ENCODE results near the gene ANGPTL7. TPM values are rescaled to one million over a fixed set of nuclear protein-coding genes. Genes with fewer than 3 reads are reported as not detected.
"Not testable (repeated sequence)": the region's sequence is repeated elsewhere in the genome, so short reads cannot be mapped to it uniquely, and the experiment has no call there.

The ANGPTL7 gene
- polyA plus RNA-seq, 2 of the 4 experiments (the other 2 are of a cell fraction): not detected

DNA sequence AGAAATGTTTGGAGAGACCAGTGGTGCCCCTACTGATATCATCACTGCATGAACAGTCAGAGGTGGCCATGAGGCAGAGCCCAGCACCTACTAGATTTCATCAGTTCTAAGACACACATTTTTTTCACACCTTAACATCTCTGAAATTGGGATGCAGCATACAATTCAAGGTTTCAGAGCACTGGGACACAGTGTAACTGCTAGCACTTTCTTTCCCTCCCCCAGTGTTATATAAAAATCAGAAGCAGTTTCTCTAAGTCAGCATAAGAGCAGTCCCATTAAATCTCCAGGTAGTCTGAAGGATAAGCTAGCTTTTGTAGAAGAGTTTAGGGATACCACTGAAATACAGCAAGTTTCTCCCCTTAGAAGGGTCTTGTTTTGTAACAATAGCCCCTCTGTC lies 10.0 kb upstream of the ANGPTL7 start:
- Histone ChIP-seq H3K27ac (no peak overlapping the region), H3K4me3 (no peak overlapping the region), H3K4me2 (no peak overlapping the region), H3K9me3 (no peaks in the 10 kb centered on the region), H3K4me1 (no peaks in the 10 kb centered on the region)
- TF ChIP-seq SREBF2 (IDR thresholded peaks at IDR 0.05): no peak
- TF ChIP-seq HOXA7 (CRISPR knock-in tag; IDR thresholded peaks at IDR 0.05): no peak
- TF ChIP-seq, protein P1, sequence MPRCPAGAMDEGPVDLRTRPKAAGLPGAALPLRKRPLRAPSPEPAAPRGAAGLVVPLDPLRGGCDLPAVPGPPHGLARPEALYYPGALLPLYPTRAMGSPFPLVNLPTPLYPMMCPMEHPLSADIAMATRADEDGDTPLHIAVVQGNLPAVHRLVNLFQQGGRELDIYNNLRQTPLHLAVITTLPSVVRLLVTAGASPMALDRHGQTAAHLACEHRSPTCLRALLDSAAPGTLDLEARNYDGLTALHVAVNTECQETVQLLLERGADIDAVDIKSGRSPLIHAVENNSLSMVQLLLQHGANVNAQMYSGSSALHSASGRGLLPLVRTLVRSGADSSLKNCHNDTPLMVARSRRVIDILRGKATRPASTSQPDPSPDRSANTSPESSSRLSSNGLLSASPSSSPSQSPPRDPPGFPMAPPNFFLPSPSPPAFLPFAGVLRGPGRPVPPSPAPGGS (IDR thresholded peaks at IDR 0.05): no peak
- TF ChIP-seq NPAS2 (CRISPR knock-in tag; IDR thresholded peaks at IDR 0.05; ENCODE audit: borderline replicate concordance): no peak
- TF ChIP-seq RFX5 (IDR thresholded peaks at IDR 0.05): no peak
- TF ChIP-seq MAZ (IDR thresholded peaks at IDR 0.05; ENCODE audit: borderline replicate concordance, low read depth, low read length): no peak
- no peak for TF ChIP-seq KDM1A (IDR thresholded peaks at IDR 0.05; ENCODE audit: low read depth)
- TF ChIP-seq, protein P2, sequence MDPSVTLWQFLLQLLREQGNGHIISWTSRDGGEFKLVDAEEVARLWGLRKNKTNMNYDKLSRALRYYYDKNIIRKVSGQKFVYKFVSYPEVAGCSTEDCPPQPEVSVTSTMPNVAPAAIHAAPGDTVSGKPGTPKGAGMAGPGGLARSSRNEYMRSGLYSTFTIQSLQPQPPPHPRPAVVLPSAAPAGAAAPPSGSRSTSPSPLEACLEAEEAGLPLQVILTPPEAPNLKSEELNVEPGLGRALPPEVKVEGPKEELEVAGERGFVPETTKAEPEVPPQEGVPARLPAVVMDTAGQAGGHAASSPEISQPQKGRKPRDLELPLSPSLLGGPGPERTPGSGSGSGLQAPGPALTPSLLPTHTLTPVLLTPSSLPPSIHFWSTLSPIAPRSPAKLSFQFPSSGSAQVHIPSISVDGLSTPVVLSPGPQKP (IDR thresholded peaks at IDR 0.05; ENCODE audit: low read depth, low read length): no peak
- TF ChIP-seq, protein P3, sequence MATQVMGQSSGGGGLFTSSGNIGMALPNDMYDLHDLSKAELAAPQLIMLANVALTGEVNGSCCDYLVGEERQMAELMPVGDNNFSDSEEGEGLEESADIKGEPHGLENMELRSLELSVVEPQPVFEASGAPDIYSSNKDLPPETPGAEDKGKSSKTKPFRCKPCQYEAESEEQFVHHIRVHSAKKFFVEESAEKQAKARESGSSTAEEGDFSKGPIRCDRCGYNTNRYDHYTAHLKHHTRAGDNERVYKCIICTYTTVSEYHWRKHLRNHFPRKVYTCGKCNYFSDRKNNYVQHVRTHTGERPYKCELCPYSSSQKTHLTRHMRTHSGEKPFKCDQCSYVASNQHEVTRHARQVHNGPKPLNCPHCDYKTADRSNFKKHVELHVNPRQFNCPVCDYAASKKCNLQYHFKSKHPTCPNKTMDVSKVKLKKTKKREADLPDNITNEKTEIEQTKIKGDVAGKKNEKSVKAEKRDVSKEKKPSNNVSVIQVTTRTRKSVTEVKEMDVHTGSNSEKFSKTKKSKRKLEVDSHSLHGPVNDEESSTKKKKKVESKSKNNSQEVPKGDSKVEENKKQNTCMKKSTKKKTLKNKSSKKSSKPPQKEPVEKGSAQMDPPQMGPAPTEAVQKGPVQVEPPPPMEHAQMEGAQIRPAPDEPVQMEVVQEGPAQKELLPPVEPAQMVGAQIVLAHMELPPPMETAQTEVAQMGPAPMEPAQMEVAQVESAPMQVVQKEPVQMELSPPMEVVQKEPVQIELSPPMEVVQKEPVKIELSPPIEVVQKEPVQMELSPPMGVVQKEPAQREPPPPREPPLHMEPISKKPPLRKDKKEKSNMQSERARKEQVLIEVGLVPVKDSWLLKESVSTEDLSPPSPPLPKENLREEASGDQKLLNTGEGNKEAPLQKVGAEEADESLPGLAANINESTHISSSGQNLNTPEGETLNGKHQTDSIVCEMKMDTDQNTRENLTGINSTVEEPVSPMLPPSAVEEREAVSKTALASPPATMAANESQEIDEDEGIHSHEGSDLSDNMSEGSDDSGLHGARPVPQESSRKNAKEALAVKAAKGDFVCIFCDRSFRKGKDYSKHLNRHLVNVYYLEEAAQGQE (IDR thresholded peaks at IDR 0.05): no peak
- TF ChIP-seq RAD21 (conservative IDR thresholded peaks at IDR 0.05 in 1 of 2, IDR thresholded peaks at IDR 0.05 in 1 of 2): no peak
- no peak for TF ChIP-seq SMC3 (IDR thresholded peaks at IDR 0.05)
- no peak for TF ChIP-seq FOSL2 (IDR thresholded peaks at IDR 0.05)
- TF ChIP-seq FOSL2 (CRISPR knock-in tag; IDR thresholded peaks at IDR 0.05): no peak
- POLR2A ChIA-PET: no interaction called here
- ATAC-seq (no peak), FAIRE-seq (no peak), DNase-seq (ENCODE audit: low read depth in 1 of 2, low spot score in 1 of 2) (no peak)
- CTCF ChIA-PET: interaction anchor here (1.2 to 1.3 kb wide), 2 partner anchors 10 to 19 kb away, joined by 3 read pairs; no protein-coding TSS in a partner anchor

DNA sequence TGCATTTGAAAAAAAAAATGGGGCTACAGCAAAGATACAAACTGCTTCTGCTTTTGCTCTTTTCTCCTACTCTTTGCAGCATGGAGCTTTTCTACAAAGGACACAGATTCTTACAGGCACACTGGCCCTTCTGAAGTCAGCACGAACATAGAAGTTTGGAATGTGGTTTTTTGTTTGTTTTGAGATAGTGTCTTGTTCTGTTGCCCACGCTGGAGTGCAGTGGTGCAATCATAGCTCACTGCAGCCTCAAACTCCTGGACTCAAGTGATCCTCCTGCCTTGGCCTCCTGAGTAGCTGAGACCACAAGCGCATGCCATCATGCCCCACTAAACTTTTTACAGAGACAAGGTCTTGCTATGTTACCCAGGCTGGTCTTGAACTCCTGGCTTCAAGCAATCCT lies 9.4 kb upstream of the ANGPTL7 start:
- H3K4me2 ChIP-seq; H3K4me1 ChIP-seq; DNase-seq (ENCODE audit: low read depth in 1 of 2, low spot score in 1 of 2); FAIRE-seq; ATAC-seq; POLR2A ChIA-PET; H3K4me3 ChIP-seq; H3K27ac ChIP-seq; H3K9me3 ChIP-seq: not testable (repeated sequence)
- WGBS (ENCODE audit: missing lambda C conversion rate): 50% methylated on average over 3 of the region's 3 CpGs
- CTCF ChIA-PET: interaction anchor here (0.7 kb wide), 1 partner anchor 110 kb away, joined by 3 read pairs; no protein-coding TSS in a partner anchor

DNA sequence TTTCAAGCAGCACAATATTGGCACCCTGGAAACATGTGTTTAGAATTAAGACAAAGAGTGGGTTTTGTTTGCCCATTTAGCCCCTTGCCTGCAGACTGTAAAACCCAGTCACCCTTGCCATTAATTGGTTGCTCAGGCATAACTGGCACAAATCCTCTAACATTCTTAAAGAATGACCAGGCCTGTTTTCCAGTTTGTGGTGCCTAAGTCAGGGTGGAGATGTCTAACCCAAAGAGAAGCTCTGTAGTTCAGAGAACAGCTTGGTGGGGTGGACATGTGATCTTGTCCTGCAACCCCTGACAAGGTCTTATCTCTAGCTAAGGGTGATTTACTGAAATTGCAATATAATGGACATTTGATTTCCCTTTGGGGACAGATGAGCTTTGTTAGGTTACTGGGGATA lies 8.8 kb upstream of the ANGPTL7 start:
- ChIA-PET POLR2A (no interaction called here), CTCF (interaction anchor here (0.7 to 0.9 kb wide), 3 partner anchors 9 to 783 kb away, joined by 3 read pairs; partner anchors contain the start of gene ANGPTL7)
- H3K27ac ChIP-seq: no peak overlapping the region
- no peaks in the 10 kb centered on the region for H3K9me3 ChIP-seq
- ATAC-seq (no peak), DNase-seq (ENCODE audit: low read depth in 1 of 2, low spot score in 1 of 2) (no peak), FAIRE-seq (no peak)
- H3K4me3 ChIP-seq: no peak overlapping the region
- no peak overlapping the region for H3K4me2 ChIP-seq
- H3K4me1 ChIP-seq: no peaks in the 10 kb centered on the region
- no peak for TF ChIP-seq RCOR1 (IDR thresholded peaks at IDR 0.05; ENCODE audit: low read depth, low read length)
- TF ChIP-seq HOXB5 (CRISPR knock-in tag; IDR thresholded peaks at IDR 0.05): no peak
- TF ChIP-seq ZSCAN20 (CRISPR knock-in tag; IDR thresholded peaks at IDR 0.05): no peak
- TF ChIP-seq NFE2L2 (conservative IDR thresholded peaks at IDR 0.05; ENCODE audit: low read length): no peak
- no peak for TF ChIP-seq ESRRA (IDR thresholded peaks at IDR 0.05; ENCODE audit: borderline replicate concordance, low read length)
- TF ChIP-seq EP300 (IDR thresholded peaks at IDR 0.05): no peak
- no peak for TF ChIP-seq POLR2A (IDR thresholded peaks at IDR 0.05; ENCODE audit: low read length)
- TF ChIP-seq, protein P4, sequence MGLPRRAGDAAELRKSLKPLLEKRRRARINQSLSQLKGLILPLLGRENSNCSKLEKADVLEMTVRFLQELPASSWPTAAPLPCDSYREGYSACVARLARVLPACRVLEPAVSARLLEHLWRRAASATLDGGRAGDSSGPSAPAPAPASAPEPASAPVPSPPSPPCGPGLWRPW (IDR thresholded peaks at IDR 0.05): no peak
- no peak for TF ChIP-seq HOXA7 (CRISPR knock-in tag; IDR thresholded peaks at IDR 0.05)
- TF ChIP-seq MAZ (IDR thresholded peaks at IDR 0.05; ENCODE audit: borderline replicate concordance, low read depth, low read length): no peak
- TF ChIP-seq, protein P5, sequence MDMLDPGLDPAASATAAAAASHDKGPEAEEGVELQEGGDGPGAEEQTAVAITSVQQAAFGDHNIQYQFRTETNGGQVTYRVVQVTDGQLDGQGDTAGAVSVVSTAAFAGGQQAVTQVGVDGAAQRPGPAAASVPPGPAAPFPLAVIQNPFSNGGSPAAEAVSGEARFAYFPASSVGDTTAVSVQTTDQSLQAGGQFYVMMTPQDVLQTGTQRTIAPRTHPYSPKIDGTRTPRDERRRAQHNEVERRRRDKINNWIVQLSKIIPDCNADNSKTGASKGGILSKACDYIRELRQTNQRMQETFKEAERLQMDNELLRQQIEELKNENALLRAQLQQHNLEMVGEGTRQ (IDR thresholded peaks at IDR 0.05): no peak
- TF ChIP-seq, protein P6, sequence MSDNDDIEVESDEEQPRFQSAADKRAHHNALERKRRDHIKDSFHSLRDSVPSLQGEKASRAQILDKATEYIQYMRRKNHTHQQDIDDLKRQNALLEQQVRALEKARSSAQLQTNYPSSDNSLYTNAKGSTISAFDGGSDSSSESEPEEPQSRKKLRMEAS (IDR thresholded peaks at IDR 0.05): no peak
- no peak for TF ChIP-seq EHMT2 (IDR thresholded peaks at IDR 0.05; ENCODE audit: low read depth)
- no peak for TF ChIP-seq KDM1A (IDR thresholded peaks at IDR 0.05; ENCODE audit: low read depth)
- TF ChIP-seq CBX8 (IDR thresholded peaks at IDR 0.05): no peak

Measured in A549 (cell line).